GM23338 (cell line): ENCODE data around the gene SH3BP4. TPM values are rescaled to one million over a fixed set of nuclear protein-coding genes. Genes with fewer than 3 reads are reported as not detected.
"Not testable (repeated sequence)": the region's sequence is repeated elsewhere in the genome, so short reads cannot be mapped to it uniquely, and the experiment has no call there.

Source experiments
- ATAC-seq: fragments of 200-7000 bp; cut with Tn5 transposase; 3 replicates; pipeline ENCODE4 v1.9.1; 2020
- DNase-seq: peaks from one replicate; pipeline ENCODE4 v3.0.0-alpha.2; 2015; ENCODE audit warnings: low spot score
- H2AFZ ChIP-seq: fragments of 200-600 bp; sonication (generic); 2 replicates; pipeline ENCODE4 v1.8.0; 2016; ENCODE audit warnings: antibody characterized with exemption, mild to moderate bottlenecking, moderate library complexity
- H3F3A ChIP-seq: fragments of 200-600 bp; sonication (generic); replicated peaks from 2 replicates; pipeline ENCODE4 v1.8.0; 2017; ENCODE audit warnings: antibody characterized with exemption, mixed run types, low read depth
- H3K27ac ChIP-seq: fragments of 200-600 bp; sonication (generic); 2 replicates; pipeline ENCODE4 v1.6.1; 2016; ENCODE audit warnings: low read depth
- H3K27me3 ChIP-seq: fragments of 200-600 bp; sonication (generic); 2 replicates; pipeline ENCODE4 v1.8.0; 2016; ENCODE audit warnings: mild to moderate bottlenecking, mixed run types, moderate library complexity; ENCODE audit not compliant: insufficient read depth
- H3K36me3 ChIP-seq: fragments of 200-600 bp; sonication (generic); 2 replicates; pipeline ENCODE4 v1.8.0; 2016; ENCODE audit warnings: mild to moderate bottlenecking; ENCODE audit not compliant: insufficient read depth
- H3K4me1 ChIP-seq: fragments of 200-600 bp; sonication (generic); 2 replicates; pipeline ENCODE4 v1.8.0; 2016; ENCODE audit warnings: mild to moderate bottlenecking, moderate library complexity; ENCODE audit not compliant: insufficient read depth
- H3K4me2 ChIP-seq: fragments of 200-600 bp; sonication (generic); 2 replicates; pipeline ENCODE4 v1.7.1; 2017; ENCODE audit warnings: mixed run types
- H3K4me3 ChIP-seq: fragments of 200-600 bp; sonication (generic); 2 replicates; pipeline ENCODE4 v1.6.1; 2016; ENCODE audit warnings: mixed run types
- H3K79me2 ChIP-seq: fragments of 200-600 bp; sonication (generic); replicated peaks from 2 replicates; pipeline ENCODE4 v1.8.0; 2017; ENCODE audit warnings: mild to moderate bottlenecking; ENCODE audit not compliant: insufficient read depth
- H3K9me2 ChIP-seq: fragments of 200-600 bp; sonication (generic); 2 replicates; pipeline ENCODE4 v1.8.0; 2017; ENCODE audit not compliant: insufficient read depth
- H4K20me1 ChIP-seq: fragments of 200-600 bp; sonication (generic); replicated peaks from 2 replicates; pipeline ENCODE4 v1.8.0; 2017; ENCODE audit warnings: mild to moderate bottlenecking; ENCODE audit not compliant: insufficient read depth
- H3K27ac Mint-ChIP-seq: 2 replicates; pipeline ENCODE4 v1.8.0; 2020; ENCODE audit warnings: inconsistent platforms, mild to moderate bottlenecking, moderate library complexity, mixed read lengths
- H3K27me3 Mint-ChIP-seq: 3 replicates; pipeline ENCODE4 v1.8.0; 2022; ENCODE audit warnings: low read depth, mild to moderate bottlenecking, moderate library complexity, mixed read lengths, inconsistent platforms; ENCODE audit not compliant: insufficient read depth, poor library complexity
- H3K36me3 Mint-ChIP-seq: 3 replicates; pipeline ENCODE4 v1.8.0; 2021; ENCODE audit warnings: low read depth, mild to moderate bottlenecking, inconsistent platforms, moderate library complexity, mixed read lengths
- H3K4me1 Mint-ChIP-seq: 3 replicates; pipeline ENCODE4 v1.8.0; 2020; ENCODE audit warnings: mild to moderate bottlenecking, inconsistent platforms, mixed read lengths
- H3K4me3 Mint-ChIP-seq: 3 replicates; pipeline ENCODE4 v1.8.0; 2021; ENCODE audit warnings: moderate library complexity, mild to moderate bottlenecking, inconsistent platforms, mixed read lengths
- H3K9me3 Mint-ChIP-seq: 3 replicates; pipeline ENCODE4 v1.8.0; 2020; ENCODE audit warnings: moderate library complexity, mild to moderate bottlenecking, inconsistent platforms, mixed read lengths
- CREB1 ChIP-seq: fragments of 250-450 bp; sonication (Bioruptor Pico); IDR thresholded peaks from 2 replicates; pipeline ENCODE4 v1.5.0; 2020; ENCODE audit warnings: low read depth, mild to moderate bottlenecking, moderate library complexity
- CTCF ChIP-seq, 2 experiments: fragments of 200-600 bp in 1 of 2; sonication (generic) in 1 of 2; conservative IDR thresholded peaks; 2 replicates each; pipeline versions ENCODE4 v1.5.1 to v1.6.1; 2016 to 2017; ENCODE audit warnings: antibody characterized with exemption in 2 of 2, low read depth in 2 of 2, mild to moderate bottlenecking in 2 of 2, moderate library complexity in 1 of 2
- EZH2 ChIP-seq: fragments of 200-600 bp; sonication (generic); IDR thresholded peaks from one replicate; pipeline ENCODE4 v1.8.0; 2017; ENCODE audit warnings: antibody characterized with exemption, mild to moderate bottlenecking, low read depth; ENCODE audit not compliant: unreplicated experiment
- EZH2phosphoT487 ChIP-seq: fragments of 200-600 bp; sonication (generic); IDR thresholded peaks from one replicate; pipeline ENCODE4 v1.8.1; 2018; ENCODE audit warnings: antibody characterized with exemption; ENCODE audit not compliant: unreplicated experiment
- JUNB ChIP-seq: IDR thresholded peaks from one replicate; pipeline ENCODE4 v1.6.1; 2016; ENCODE audit warnings: antibody characterized with exemption; ENCODE audit not compliant: unreplicated experiment
- NANOG ChIP-seq: IDR thresholded peaks from 2 replicates; pipeline ENCODE4 v1.6.1; 2016; ENCODE audit warnings: antibody characterized with exemption, borderline replicate concordance
- POLR2AphosphoS5 ChIP-seq: IDR thresholded peaks from 2 replicates; pipeline ENCODE4 v1.6.1; 2016; ENCODE audit warnings: antibody characterized with exemption, low read depth
- ZNF114 ChIP-seq: fragments of 250-450 bp; sonication (Bioruptor Pico); IDR thresholded peaks from 2 replicates; pipeline ENCODE4 v1.5.0; 2020; ENCODE audit warnings: mild to moderate bottlenecking, moderate library complexity
- ZNF331 ChIP-seq: fragments of 250-450 bp; sonication (Bioruptor Pico); IDR thresholded peaks from 2 replicates; pipeline ENCODE4 v1.5.0; 2020; ENCODE audit warnings: low read depth, mild to moderate bottlenecking, moderate library complexity
- ZNF462 ChIP-seq: fragments of 250-450 bp; sonication (Bioruptor Pico); IDR thresholded peaks from 2 replicates; pipeline ENCODE4 v1.5.0; 2020; ENCODE audit warnings: mild to moderate bottlenecking, moderate library complexity
- polyA plus RNA-seq: library from polyadenylated mRNA; unstranded; fragments of >200 nt; fragmentation: Nextera tagmentation; extraction: Ambion mirVana; gene quantifications from 2 replicates; pipeline ENCODE4 v1.2.1, GENCODE V29; 2016
- total RNA-seq: library from RNA; depleted of rRNA; stranded (reverse); fragments of >200 nt; shearing (Covaris generic); gene quantifications from 2 replicates; pipeline ENCODE4 v1.2.3, GENCODE V29; 2014
- TF ChIP-seq, protein P1 (sequence below): IDR thresholded peaks from 2 replicates; pipeline ENCODE4 v1.6.1; 2016; ENCODE audit warnings: antibody characterized with exemption

Gene SH3BP4
- total and polyA plus RNA-seq, 2 experiments from 2014 or later, result 15.6 to 50.9 TPM

DNA sequence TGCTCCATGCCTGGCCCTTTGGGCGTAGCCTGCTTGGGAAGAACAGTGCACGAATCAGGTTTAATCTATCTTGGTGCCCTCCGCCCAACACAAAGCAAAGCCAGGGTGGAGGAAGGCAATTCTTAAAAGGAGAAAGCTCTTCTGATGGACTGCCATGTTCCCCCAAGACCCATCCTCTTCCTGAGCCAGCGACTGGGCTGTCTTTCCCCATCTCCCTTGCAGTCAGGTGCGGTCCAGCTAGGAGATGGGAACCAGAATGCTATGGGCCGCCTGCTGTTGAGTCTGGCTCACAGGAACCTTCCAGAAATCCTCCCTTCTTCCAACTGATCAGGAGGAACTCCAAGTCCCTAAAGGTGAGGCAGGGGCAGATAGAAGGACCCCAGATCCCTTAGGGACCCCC, 105.0 kb downstream of the SH3BP4 start (continued):
- TF ChIP-seq ZNF462 (no peak), EZH2phosphoT487 (no peak), POLR2AphosphoS5 (no peak)

GRCh38 chr2:235057616-235058015, 105.8 kb downstream of the SH3BP4 start:
- not testable (repeated sequence) for H3K27ac Mint-ChIP-seq, H3K9me2 ChIP-seq, H3K9me3 Mint-ChIP-seq, H3K27ac ChIP-seq, H2AFZ ChIP-seq, H4K20me1 ChIP-seq, H3K36me3 ChIP-seq, ATAC-seq, H3K4me1 Mint-ChIP-seq, DNase-seq, H3F3A ChIP-seq, H3K4me3 Mint-ChIP-seq, H3K4me1 ChIP-seq, H3K4me3 ChIP-seq, H3K27me3 ChIP-seq, H3K79me2 ChIP-seq, H3K4me2 ChIP-seq
- Mint-ChIP-seq H3K27me3 (peaks cover 10% of the 10 kb centered on the region), H3K36me3 (peaks cover 18% of the 10 kb centered on the region)

GRCh38 chr2:235059161-235059560, 107.3 kb downstream of the SH3BP4 start:
- no peak overlapping the region for H3K27ac Mint-ChIP-seq
- Histone ChIP-seq H2AFZ (no peak overlapping the region), H3K27me3 (no peaks in the 10 kb centered on the region), H3K9me2 (no peaks in the 10 kb centered on the region), H3F3A (no peaks in the 10 kb centered on the region), H3K27ac (no peak overlapping the region), H3K4me2 (no peak overlapping the region), H3K4me3 (no peak overlapping the region), H3K4me1 (no peaks in the 10 kb centered on the region), H4K20me1 (no peaks in the 10 kb centered on the region), H3K79me2 (no peaks in the 10 kb centered on the region), H3K36me3 (no peaks in the 10 kb centered on the region)
- no peaks in the 10 kb centered on the region for H3K9me3 Mint-ChIP-seq
- H3K4me1 Mint-ChIP-seq, result no peaks in the 10 kb centered on the region
- peaks cover 10% of the 10 kb centered on the region; the same call in 2 of the 3 replicates for H3K36me3 Mint-ChIP-seq
- H3K4me3 Mint-ChIP-seq, result no peak overlapping the region
- DNase-seq, result no peak
- peaks cover 10% of the 10 kb centered on the region for H3K27me3 Mint-ChIP-seq
- no peak for ATAC-seq
- TF ChIP-seq, protein P1, sequence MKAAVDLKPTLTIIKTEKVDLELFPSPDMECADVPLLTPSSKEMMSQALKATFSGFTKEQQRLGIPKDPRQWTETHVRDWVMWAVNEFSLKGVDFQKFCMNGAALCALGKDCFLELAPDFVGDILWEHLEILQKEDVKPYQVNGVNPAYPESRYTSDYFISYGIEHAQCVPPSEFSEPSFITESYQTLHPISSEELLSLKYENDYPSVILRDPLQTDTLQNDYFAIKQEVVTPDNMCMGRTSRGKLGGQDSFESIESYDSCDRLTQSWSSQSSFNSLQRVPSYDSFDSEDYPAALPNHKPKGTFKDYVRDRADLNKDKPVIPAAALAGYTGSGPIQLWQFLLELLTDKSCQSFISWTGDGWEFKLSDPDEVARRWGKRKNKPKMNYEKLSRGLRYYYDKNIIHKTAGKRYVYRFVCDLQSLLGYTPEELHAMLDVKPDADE, result no peak
- TF ChIP-seq EZH2 (no peak), JUNB (no peak), NANOG (no peak), CTCF (conservative IDR thresholded peaks at IDR 0.05; ENCODE audit: low read depth in 2 of 2) (no peak), ZNF114 (CRISPR knock-in tag) (no peak), EZH2phosphoT487 (no peak), ZNF331 (CRISPR knock-in tag) (no peak), CREB1 (CRISPR knock-in tag) (no peak)
